Neuronal stem cell (in vitro differentiated cells): ENCODE results near the gene MN1.

Source experiments
- DNase-seq: peaks from one replicate; pipeline ENCODE4 v3.0.0-alpha.2; 2013; ENCODE audit warnings: low spot score
- H2AFZ ChIP-seq: one replicate; pipeline ENCODE4 v1.6.1; 2013; ENCODE audit warnings: mild to moderate bottlenecking, low read length, inconsistent platforms
- H2AK5ac ChIP-seq: 2 replicates; pipeline ENCODE4 v1.6.1; 2013; ENCODE audit warnings: low read depth, mild to moderate bottlenecking, inconsistent platforms, low read length, moderate library complexity, mixed read lengths
- H2BK120ac ChIP-seq: 2 replicates; pipeline ENCODE4 v1.6.1; 2013; ENCODE audit warnings: low read depth, mild to moderate bottlenecking, inconsistent platforms, low read length, moderate library complexity, mixed read lengths
- H2BK12ac ChIP-seq: one replicate; pipeline ENCODE4 v1.6.1; 2013; ENCODE audit warnings: low read length, inconsistent platforms
- H2BK15ac ChIP-seq: 2 replicates; pipeline ENCODE4 v1.6.1; 2013; ENCODE audit warnings: mild to moderate bottlenecking, low read length, inconsistent platforms, mixed read lengths
- H2BK5ac ChIP-seq: one replicate; pipeline ENCODE4 v1.6.1; 2013; ENCODE audit warnings: inconsistent platforms, mild to moderate bottlenecking, low read length, moderate library complexity
- H3K14ac ChIP-seq: one replicate; pipeline ENCODE4 v1.6.1; 2013; ENCODE audit warnings: low read length, inconsistent platforms
- H3K18ac ChIP-seq: 2 replicates; pipeline ENCODE4 v1.6.1; 2013; ENCODE audit warnings: low read length, inconsistent platforms
- H3K23ac ChIP-seq: 2 replicates; pipeline ENCODE4 v1.6.1; 2013; ENCODE audit warnings: low read depth, mild to moderate bottlenecking, mixed read lengths, low read length, inconsistent platforms; ENCODE audit not compliant: poor library complexity
- H3K27ac ChIP-seq: replicated peaks from 3 replicates; pipeline ENCODE4 v1.5.1; 2013; ENCODE audit warnings: low read length, inconsistent platforms
- H3K27me3 ChIP-seq, 3 experiments: 2 replicates each; pipeline ENCODE4 v1.6.1; 2013; ENCODE audit warnings: low read length in 3 of 3, mild to moderate bottlenecking in 2 of 3, inconsistent platforms in 1 of 3, low read depth in 1 of 3, mixed read lengths in 1 of 3, moderate library complexity in 1 of 3; ENCODE audit not compliant: control insufficient read depth in 3 of 3, insufficient read depth in 3 of 3
- H3K36me3 ChIP-seq, 2 donors: replicated peaks in 1 of 2; 2 replicates each; pipeline ENCODE4 v1.6.1; 2013; ENCODE audit warnings: low read length in 2 of 2; ENCODE audit not compliant: control insufficient read depth in 2 of 2, insufficient read depth in 2 of 2
- H3K4ac ChIP-seq: 2 replicates; pipeline ENCODE4 v1.6.1; 2013; ENCODE audit warnings: inconsistent platforms, mild to moderate bottlenecking, low read length, moderate library complexity
- H3K4me1 ChIP-seq, 2 donors: 1 replicate in 1 of 2; 2 replicates in 1 of 2; pipeline ENCODE4 v1.6.1; 2013; ENCODE audit warnings: low read length in 2 of 2, low read depth in 1 of 2; ENCODE audit not compliant: control insufficient read depth in 2 of 2, insufficient read depth in 1 of 2
- H3K4me2 ChIP-seq: one replicate; pipeline ENCODE4 v1.6.1; 2013; ENCODE audit warnings: mild to moderate bottlenecking, low read length, inconsistent platforms; ENCODE audit not compliant: insufficient read depth, poor library complexity, severe bottlenecking
- H3K4me3 ChIP-seq, 2 donors: 2 replicates each; pipeline ENCODE4 v1.5.1; 2013; ENCODE audit warnings: low read length in 2 of 2, mild to moderate bottlenecking in 2 of 2, inconsistent platforms in 1 of 2, moderate library complexity in 1 of 2
- H3K79me1 ChIP-seq: one replicate; pipeline ENCODE4 v1.6.1; 2013; ENCODE audit warnings: low read depth, mild to moderate bottlenecking, inconsistent platforms, low read length, moderate library complexity
- H3K9ac ChIP-seq: one replicate; pipeline ENCODE4 v1.6.1; 2013; ENCODE audit warnings: mild to moderate bottlenecking, low read depth, low read length, inconsistent platforms; ENCODE audit not compliant: poor library complexity
- H3K9me3 ChIP-seq, 2 donors: replicated peaks in 1 of 2; 2 replicates each; pipeline versions ENCODE3 to v1.6.1; 2013; ENCODE audit warnings: low read length in 2 of 2, mild to moderate bottlenecking in 2 of 2, inconsistent platforms in 1 of 2, low read depth in 1 of 2, mixed read lengths in 1 of 2, moderate library complexity in 1 of 2; ENCODE audit not compliant: control insufficient read depth in 2 of 2, insufficient read depth in 1 of 2
- H4K8ac ChIP-seq: one replicate; pipeline ENCODE4 v1.6.1; 2013; ENCODE audit warnings: low read depth, mild to moderate bottlenecking, inconsistent platforms, low read length, moderate library complexity
- H4K91ac ChIP-seq: one replicate; pipeline ENCODE4 v1.6.1; 2013; ENCODE audit warnings: low read length, low read depth, mild to moderate bottlenecking, inconsistent platforms; ENCODE audit not compliant: poor library complexity
- WGBS, 2 donors: extraction: QIAGEN DNeasy Blood & Tissue Kit; methylation state at CpG; one replicate each; pipeline ENCODE4 v1.1.7; 2013; ENCODE audit warnings: missing lambda C conversion rate in 2 of 2, mixed read lengths in 1 of 2; ENCODE audit not compliant: insufficient read length in 2 of 2, insufficient replicate concordance in 1 of 2; ENCODE audit errors: extremely low coverage in 2 of 2; 5-methylcytosine and 5-hydroxymethylcytosine counted together

MN1 gene

GRCh38 chr22:27796829-27797519 lies 4.6 kb downstream of the MN1 start:
- Histone ChIP-seq H2AFZ (no peak overlapping the region), H3K9ac (peak overlapping the region; percentile 83), H3K27ac (no peak overlapping the region), H3K23ac (peak overlapping the region; percentile 6), H3K27me3 (no peaks in the 10 kb centered on the region), H4K91ac (no peak overlapping the region), H3K36me3 (peaks cover 8 to 82% of the 10 kb centered on the region in 2 donors), H3K9me3 (no peaks in the 10 kb centered on the region), H4K8ac (no peak overlapping the region), H3K79me1 (peaks cover 20% of the 10 kb centered on the region), H3K14ac (peak overlapping the region; percentile 92), H3K18ac (peak overlapping the region; percentile 100), H2BK120ac (peak overlapping the region; percentile 29), H3K4me2 (peak overlapping the region; percentile 95), H2BK5ac (peak overlapping the region; percentile 82), H2BK12ac (peak overlapping the region; percentile 97), H2BK15ac (peak overlapping the region; percentile 87), H2AK5ac (peak overlapping the region; percentile 100), H3K4me3 (peak overlapping the region; percentile 53 to 95), H3K4me1 (peaks cover 34 to 38% of the 10 kb centered on the region in 2 donors), H3K4ac (no peak overlapping the region)
- no CpG with 5 or more reads among the region's 55 CpGs for WGBS, 2 donors
- DNase-seq: no peak

- Histone ChIP-seq H3K27me3 (no peaks in the 10 kb centered on the region), H4K91ac (no peak overlapping the region), H3K23ac (no peak overlapping the region), H3K4me3 (peak overlapping the region; percentile 61 to 95), H2BK120ac (no peak overlapping the region), H3K79me1 (peaks cover 20% of the 10 kb centered on the region), H3K18ac (no peak overlapping the region), H3K4me1 (peaks cover 45 to 47% of the 10 kb centered on the region in 2 donors), H3K9ac (no peak overlapping the region), H2AFZ (no peak overlapping the region), H2BK5ac (no peak overlapping the region), H2BK12ac (no peak overlapping the region), H3K4ac (no peak overlapping the region), H3K4me2 (peak overlapping the region; percentile 95), H3K9me3 (no peaks in the 10 kb centered on the region), H3K14ac (no peak overlapping the region), H3K36me3 (peaks cover 8 to 93% of the 10 kb centered on the region in 2 donors), H3K27ac (no peak overlapping the region), H4K8ac (no peak overlapping the region), H2AK5ac (no peak overlapping the region), H2BK15ac (no peak overlapping the region)
- DNase-seq: no peak
- no CpG with 5 or more reads among the region's 15 CpGs for WGBS, 2 donors
Measured at GRCh38 chr22:27795696-27796517, 5.6 kb downstream of the MN1 start.

DNA sequence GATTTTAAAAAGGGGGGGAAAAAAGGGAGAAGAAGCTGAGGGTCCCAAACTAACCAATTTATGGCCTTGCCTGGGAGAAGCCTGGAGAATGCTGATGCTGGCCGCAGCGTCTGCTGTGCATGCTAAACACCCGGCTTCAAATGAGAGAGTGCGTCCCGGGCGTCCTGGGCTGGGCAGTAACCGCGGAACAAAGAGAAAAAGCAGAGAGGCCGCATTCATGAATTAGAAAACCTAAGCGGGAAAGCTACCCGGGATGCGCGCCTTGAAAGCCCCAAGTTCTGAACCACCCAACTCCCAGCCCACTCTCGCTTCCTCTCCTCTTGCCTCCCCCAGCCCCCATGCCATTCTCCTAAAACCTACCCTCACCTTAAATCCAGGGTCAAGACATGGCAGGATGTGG lies 6.5 kb downstream of the MN1 start:
- no peak overlapping the region for H2BK15ac ChIP-seq
- no peak overlapping the region for H2BK120ac ChIP-seq
- no peak overlapping the region for H3K27ac ChIP-seq
- H3K18ac ChIP-seq: peak overlapping the region; percentile 76
- no peaks in the 10 kb centered on the region for H3K9me3 ChIP-seq
- H3K23ac ChIP-seq: no peak overlapping the region
- no peak overlapping the region for H2AK5ac ChIP-seq
- H3K14ac ChIP-seq: no peak overlapping the region
- H3K4me1 ChIP-seq: peaks cover 51 to 53% of the 10 kb centered on the region in 2 donors
- no peak overlapping the region for H2BK12ac ChIP-seq
- no CpG with 5 or more reads among the region's 14 CpGs for WGBS, 2 donors
- H4K91ac ChIP-seq: no peak overlapping the region
- H3K4me3 ChIP-seq: peak overlapping the region; percentile 7 to 95
- H3K27me3 ChIP-seq: no peaks in the 10 kb centered on the region
- H2AFZ ChIP-seq: no peak overlapping the region
- H3K36me3 ChIP-seq: peaks cover 8 to 97% of the 10 kb centered on the region in 2 donors
- H4K8ac ChIP-seq: no peak overlapping the region
- no peak overlapping the region for H2BK5ac ChIP-seq
- H3K4ac ChIP-seq: no peak overlapping the region
- H3K79me1 ChIP-seq: peaks cover 18% of the 10 kb centered on the region
- H3K9ac ChIP-seq: no peak overlapping the region
- no peak for DNase-seq
- H3K4me2 ChIP-seq: peak overlapping the region; percentile 69

DNA sequence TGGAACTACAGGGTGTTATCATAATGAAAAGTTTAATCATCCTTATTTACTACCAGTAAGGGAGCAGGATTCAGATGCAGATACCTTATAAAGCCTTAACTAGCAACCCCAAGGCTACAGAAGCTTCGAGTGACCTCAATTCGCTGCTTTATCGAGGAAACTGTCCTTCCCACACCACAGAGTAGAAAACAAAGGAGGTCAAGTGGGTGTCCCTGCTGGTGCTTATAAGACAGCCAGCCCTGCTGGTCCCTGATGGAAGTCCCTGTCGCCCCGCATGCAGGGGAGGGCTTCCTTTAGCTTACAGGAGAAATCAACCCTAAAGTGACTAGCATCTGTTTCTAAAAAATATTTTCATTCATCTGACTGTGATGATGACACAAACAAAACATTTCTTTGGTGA lies 7.3 kb downstream of the MN1 start:
- no peak overlapping the region for H3K9ac ChIP-seq
- no peak overlapping the region for H2AFZ ChIP-seq
- H3K79me1 ChIP-seq: peaks cover 18% of the 10 kb centered on the region
- no peak overlapping the region for H2AK5ac ChIP-seq
- H3K27ac ChIP-seq: no peak overlapping the region
- H3K9me3 ChIP-seq: no peaks in the 10 kb centered on the region
- peaks cover 8 to 99% of the 10 kb centered on the region in 2 donors for H3K36me3 ChIP-seq
- H2BK12ac ChIP-seq: no peak overlapping the region
- no peak overlapping the region for H3K23ac ChIP-seq
- H4K91ac ChIP-seq: no peak overlapping the region
- no peak overlapping the region for H3K4me2 ChIP-seq
- DNase-seq: no peak
- peaks cover 48 to 55% of the 10 kb centered on the region in 2 donors for H3K4me1 ChIP-seq
- no CpG with 5 or more reads among the region's 5 CpGs for WGBS, 2 donors
- H3K27me3 ChIP-seq: no peaks in the 10 kb centered on the region
- H2BK5ac ChIP-seq: no peak overlapping the region
- H3K14ac ChIP-seq: no peak overlapping the region
- H2BK15ac ChIP-seq: no peak overlapping the region
- H3K4ac ChIP-seq: no peak overlapping the region
- H3K18ac ChIP-seq: no peak overlapping the region
- no peak overlapping the region for H4K8ac ChIP-seq
- peak overlapping the region in 1 of 2 donors; percentile 95 for H3K4me3 ChIP-seq
- no peak overlapping the region for H2BK120ac ChIP-seq
